Mesenchymal stem cell (in vitro differentiated cells and primary cell): ENCODE data around the gene LHX1.

ENCODE experiments used
- DNase-seq: peaks from one replicate; pipeline ENCODE4 v3.0.0-alpha.2; 2013
- H2AFZ ChIP-seq: one replicate; pipeline ENCODE4 v1.6.1; 2013; ENCODE audit warnings: low read depth, mild to moderate bottlenecking, control low read depth, inconsistent platforms, low read length, moderate library complexity
- H2AK5ac ChIP-seq: 2 replicates; pipeline ENCODE4 v1.6.1; 2013; ENCODE audit warnings: low read length, moderate library complexity, mild to moderate bottlenecking, inconsistent platforms; ENCODE audit not compliant: severe bottlenecking
- H2BK120ac ChIP-seq: one replicate; pipeline ENCODE4 v1.6.1; 2013; ENCODE audit warnings: low read depth, mild to moderate bottlenecking, inconsistent platforms, low read length, moderate library complexity
- H2BK12ac ChIP-seq, 2 experiments: one replicate each; pipeline ENCODE4 v1.6.1; 2013; ENCODE audit warnings: inconsistent platforms in 2 of 2, low read length in 2 of 2, mild to moderate bottlenecking in 2 of 2, moderate library complexity in 2 of 2, control low read depth in 1 of 2
- H2BK15ac ChIP-seq: one replicate; pipeline ENCODE4 v1.6.1; 2013; ENCODE audit warnings: mild to moderate bottlenecking, low read depth, inconsistent platforms; ENCODE audit not compliant: poor library complexity, severe bottlenecking
- H2BK5ac ChIP-seq: 2 replicates; pipeline ENCODE4 v1.6.1; 2013; ENCODE audit warnings: low read depth, mild to moderate bottlenecking, low read length, control low read depth, inconsistent platforms; ENCODE audit not compliant: poor library complexity, severe bottlenecking
- H3K14ac ChIP-seq, 2 experiments: one replicate each; pipeline ENCODE4 v1.6.1; 2013; ENCODE audit warnings: inconsistent platforms in 2 of 2, low read length in 2 of 2, control low read depth in 1 of 2, mild to moderate bottlenecking in 1 of 2, moderate library complexity in 1 of 2
- H3K18ac ChIP-seq, 2 experiments: one replicate each; pipeline ENCODE4 v1.6.1; 2013; ENCODE audit warnings: inconsistent platforms in 2 of 2, low read length in 2 of 2, control low read depth in 1 of 2, low read depth in 1 of 2, mild to moderate bottlenecking in 1 of 2
- H3K23ac ChIP-seq, 2 experiments: one replicate each; pipeline ENCODE4 v1.6.1; 2013; ENCODE audit warnings: inconsistent platforms in 2 of 2, low read length in 2 of 2, mild to moderate bottlenecking in 2 of 2, moderate library complexity in 2 of 2, control low read depth in 1 of 2
- H3K27ac ChIP-seq: 2 replicates; pipeline ENCODE4 v1.5.1; 2013; ENCODE audit warnings: mild to moderate bottlenecking, moderate library complexity, low read length, control low read depth, inconsistent platforms; ENCODE audit not compliant: poor library complexity, severe bottlenecking
- H3K27me3 ChIP-seq, 2 experiments: 2 replicates each; pipeline versions ENCODE4 v1.6.1 to v1.7.0; 2013; ENCODE audit warnings: low read length in 2 of 2, mild to moderate bottlenecking in 2 of 2, moderate library complexity in 2 of 2, control low read depth in 1 of 2, inconsistent platforms in 1 of 2; ENCODE audit not compliant: control insufficient read depth in 1 of 2, insufficient read depth in 1 of 2
- H3K36me3 ChIP-seq, 2 experiments: 2 replicates each; pipeline versions ENCODE4 v1.6.1 to v1.7.0; 2013; ENCODE audit warnings: low read length in 2 of 2, control low read depth in 1 of 2, inconsistent platforms in 1 of 2, low read depth in 1 of 2, mild to moderate bottlenecking in 1 of 2; ENCODE audit not compliant: insufficient read depth in 2 of 2, control insufficient read depth in 1 of 2
- H3K4ac ChIP-seq, 2 experiments: one replicate each; pipeline ENCODE4 v1.6.1; 2013; ENCODE audit warnings: inconsistent platforms in 2 of 2, low read length in 2 of 2, mild to moderate bottlenecking in 2 of 2, moderate library complexity in 2 of 2, control low read depth in 1 of 2, low read depth in 1 of 2
- H3K4me1 ChIP-seq: 2 replicates; pipeline ENCODE4 v1.6.1; 2013; ENCODE audit warnings: low read depth, low read length, control low read depth; ENCODE audit not compliant: control insufficient read depth, insufficient read depth
- H3K4me2 ChIP-seq: 2 replicates; pipeline ENCODE4 v1.6.1; 2013; ENCODE audit warnings: low read length, mild to moderate bottlenecking, inconsistent platforms; ENCODE audit not compliant: poor library complexity, severe bottlenecking
- H3K4me3 ChIP-seq, 2 experiments: 2 replicates each; pipeline versions ENCODE4 v1.5.1 to v1.7.0; 2013; ENCODE audit warnings: low read length in 2 of 2, mild to moderate bottlenecking in 2 of 2, control low read depth in 1 of 2, low read depth in 1 of 2; ENCODE audit not compliant: insufficient read depth in 1 of 2
- H3K79me1 ChIP-seq: replicated peaks from 2 replicates; pipeline ENCODE4 v1.6.1; 2013; ENCODE audit warnings: mild to moderate bottlenecking, control low read depth, low read length, inconsistent platforms; ENCODE audit not compliant: poor library complexity, severe bottlenecking
- H3K9ac ChIP-seq: 2 replicates; pipeline ENCODE4 v1.7.0; 2013; ENCODE audit warnings: mild to moderate bottlenecking, low read length, moderate library complexity
- H3K9me3 ChIP-seq: 2 replicates; pipeline ENCODE4 v1.7.0; 2013; ENCODE audit warnings: mild to moderate bottlenecking, low read length; ENCODE audit not compliant: control insufficient read depth
- H4K8ac ChIP-seq: one replicate; pipeline ENCODE4 v1.6.1; 2013; ENCODE audit warnings: inconsistent platforms, mild to moderate bottlenecking, low read length, moderate library complexity
- H4K91ac ChIP-seq: one replicate; pipeline ENCODE4 v1.6.1; 2013; ENCODE audit warnings: mild to moderate bottlenecking, low read length, inconsistent platforms
- WGBS: methylation state at CpG from one replicate; pipeline ENCODE4 v1.1.7; 2013; ENCODE audit warnings: mixed read lengths; 5-methylcytosine and 5-hydroxymethylcytosine counted together

The LHX1 gene

DNA sequence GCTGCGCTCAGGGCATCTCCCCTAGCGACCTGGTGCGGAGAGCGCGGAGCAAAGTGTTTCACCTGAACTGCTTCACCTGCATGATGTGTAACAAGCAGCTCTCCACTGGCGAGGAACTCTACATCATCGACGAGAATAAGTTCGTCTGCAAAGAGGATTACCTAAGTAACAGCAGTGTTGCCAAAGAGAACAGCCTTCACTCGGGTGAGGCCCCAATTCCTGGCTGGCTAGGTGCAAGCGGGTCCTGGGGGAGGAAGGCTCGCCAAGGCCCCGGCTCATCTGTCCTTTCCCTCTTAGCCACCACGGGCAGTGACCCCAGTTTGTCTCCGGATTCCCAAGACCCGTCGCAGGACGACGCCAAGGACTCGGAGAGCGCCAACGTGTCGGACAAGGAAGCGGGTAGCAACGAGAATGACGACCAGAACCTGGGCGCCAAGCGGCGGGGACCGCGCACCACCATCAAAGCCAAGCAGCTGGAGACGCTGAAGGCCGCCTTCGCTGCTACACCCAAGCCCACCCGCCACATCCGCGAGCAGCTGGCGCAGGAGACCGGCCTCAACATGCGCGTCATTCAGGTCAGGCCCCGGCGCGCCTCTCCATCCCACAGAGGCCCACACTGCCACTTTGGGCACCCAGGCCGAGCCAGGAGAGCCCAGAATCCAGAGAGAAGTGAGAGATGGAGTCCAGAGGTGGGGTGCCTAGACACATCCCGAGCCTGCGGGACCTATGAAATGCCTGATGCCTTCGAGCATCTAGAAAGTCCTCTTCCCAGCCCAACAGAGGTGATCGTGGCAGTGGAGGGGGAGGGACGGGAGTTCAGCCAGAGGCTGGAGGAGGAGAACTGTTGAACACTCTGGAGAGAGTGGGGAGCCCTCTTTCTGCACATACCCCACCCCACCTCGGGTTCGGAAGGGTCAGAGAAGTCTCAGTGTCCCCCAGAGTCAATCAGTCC, 3.3 kb downstream of the LHX1 start:
- H2BK5ac ChIP-seq: no peak overlapping the region
- no peak overlapping the region for H2AK5ac ChIP-seq
- no peak overlapping the region for H3K4me2 ChIP-seq
- no peak overlapping the region for H4K91ac ChIP-seq
- no peak overlapping the region for H3K27ac ChIP-seq
- no peak overlapping the region for H3K4ac ChIP-seq
- H2BK120ac ChIP-seq: no peak overlapping the region
- peaks cover 90 to 99% of the 10 kb centered on the region in 2 experiments for H3K27me3 ChIP-seq
- peaks cover 46% of the 10 kb centered on the region for H3K4me1 ChIP-seq
- no peak overlapping the region for H3K9ac ChIP-seq
- no peak overlapping the region for H2BK15ac ChIP-seq
- H3K18ac ChIP-seq: no peak overlapping the region
- peaks cover 5% of the 10 kb centered on the region for H3K9me3 ChIP-seq
- WGBS: 23% methylated on average over 52 of the region's 52 CpGs
- no peaks in the 10 kb centered on the region for H3K36me3 ChIP-seq
- no peak overlapping the region for H2BK12ac ChIP-seq
- no peak overlapping the region for H4K8ac ChIP-seq
- no peak overlapping the region for H3K4me3 ChIP-seq
- H3K14ac ChIP-seq: no peak overlapping the region
- no peak overlapping the region for H3K23ac ChIP-seq
- H2AFZ ChIP-seq: no peak overlapping the region
- H3K79me1 ChIP-seq: no peaks in the 10 kb centered on the region
- DNase-seq: no peak

DNA sequence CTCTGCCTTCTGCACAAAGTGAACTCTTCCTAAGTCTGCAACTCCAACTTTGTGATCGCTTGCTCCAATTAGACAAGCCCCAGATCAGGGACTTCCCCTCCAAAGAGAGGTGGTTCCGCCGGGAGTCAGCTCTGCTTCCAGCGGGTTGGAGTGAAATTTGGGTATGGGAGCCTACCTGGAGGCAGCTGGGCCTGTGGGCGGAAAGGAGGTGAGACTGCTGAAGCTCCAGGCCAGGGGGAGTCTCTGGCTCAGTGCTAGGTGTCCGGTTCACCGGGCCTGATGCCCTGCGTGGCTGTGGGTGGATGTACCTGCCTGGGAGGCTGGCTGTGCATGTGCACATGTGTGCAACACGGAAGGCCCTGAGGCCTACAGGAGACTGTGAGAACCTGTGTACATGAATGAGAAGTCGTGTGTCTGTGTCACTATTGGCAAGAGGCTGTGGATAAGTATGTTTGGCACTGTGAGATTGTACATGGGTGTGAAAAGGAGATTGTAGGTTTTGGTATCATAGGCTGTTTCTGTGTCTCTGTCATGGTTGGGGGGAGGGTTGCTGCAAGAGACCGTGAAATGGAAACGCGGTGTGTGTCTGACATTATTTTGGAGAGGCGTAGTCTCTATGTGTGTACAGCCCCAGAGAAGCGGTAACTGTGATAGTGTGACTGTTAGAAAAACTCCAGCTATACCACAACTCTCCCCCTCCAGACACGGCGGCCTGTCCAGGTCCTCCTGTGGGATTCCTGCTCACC, 4.2 kb downstream of the LHX1 start:
- Histone ChIP-seq H3K9ac (no peak overlapping the region), H4K91ac (no peak overlapping the region), H2AFZ (no peak overlapping the region), H2BK120ac (no peak overlapping the region), H3K27ac (no peak overlapping the region), H3K4me3 (no peak overlapping the region), H2BK12ac (no peak overlapping the region), H3K9me3 (peaks cover 5% of the 10 kb centered on the region), H3K36me3 (no peaks in the 10 kb centered on the region), H3K18ac (no peak overlapping the region), H3K4me2 (no peak overlapping the region), H3K27me3 (peaks cover 90 to 99% of the 10 kb centered on the region in 2 experiments), H3K14ac (no peak overlapping the region), H3K4ac (no peak overlapping the region), H4K8ac (no peak overlapping the region), H2BK15ac (no peak overlapping the region), H3K79me1 (no peaks in the 10 kb centered on the region), H2BK5ac (no peak overlapping the region), H3K23ac (no peak overlapping the region), H2AK5ac (no peak overlapping the region), H3K4me1 (peaks cover 37% of the 10 kb centered on the region)
- no peak for DNase-seq
- 34% methylated on average over 13 of the region's 17 CpGs for WGBS

DNA sequence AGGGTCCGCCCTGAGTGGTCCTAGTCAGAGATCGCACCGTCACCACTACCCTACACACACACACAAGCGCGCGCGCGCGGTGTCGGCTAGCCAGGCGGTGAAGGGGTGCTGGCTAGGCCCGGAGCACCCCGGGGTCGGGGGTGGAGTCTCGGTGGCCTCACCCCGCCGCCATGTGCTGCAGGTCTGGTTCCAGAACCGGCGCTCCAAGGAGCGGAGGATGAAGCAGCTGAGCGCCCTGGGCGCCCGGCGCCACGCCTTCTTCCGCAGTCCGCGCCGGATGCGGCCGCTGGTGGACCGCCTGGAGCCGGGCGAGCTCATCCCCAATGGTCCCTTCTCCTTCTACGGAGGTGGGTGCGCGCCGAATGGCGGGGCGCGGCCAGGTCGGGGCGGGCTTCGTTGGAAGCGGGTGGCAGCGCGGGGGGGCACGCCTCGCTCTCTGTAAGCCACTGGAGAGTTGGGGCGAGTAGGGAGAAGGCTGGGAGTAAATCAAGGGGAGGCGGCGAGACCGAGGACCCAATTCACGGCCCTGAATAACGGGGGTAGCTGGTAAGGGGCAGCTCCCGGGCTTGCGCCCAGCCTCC, 4.8 kb downstream of the LHX1 start:
- H3K4ac ChIP-seq: no peak overlapping the region
- H2BK12ac ChIP-seq: no peak overlapping the region
- H3K27me3 ChIP-seq: peaks cover 90 to 99% of the 10 kb centered on the region in 2 experiments
- H3K9me3 ChIP-seq: peaks cover 5% of the 10 kb centered on the region
- no peak overlapping the region for H3K14ac ChIP-seq
- H3K23ac ChIP-seq: no peak overlapping the region
- no peak overlapping the region for H2BK120ac ChIP-seq
- no peak overlapping the region for H2AFZ ChIP-seq
- no peaks in the 10 kb centered on the region for H3K36me3 ChIP-seq
- no peak for DNase-seq
- peak overlapping the region; percentile 5 for H4K8ac ChIP-seq
- H2BK5ac ChIP-seq: no peak overlapping the region
- H3K4me1 ChIP-seq: peaks cover 32% of the 10 kb centered on the region
- no peak overlapping the region for H3K9ac ChIP-seq
- 7% methylated on average over 45 of the region's 57 CpGs for WGBS
- no peaks in the 10 kb centered on the region for H3K79me1 ChIP-seq
- no peak overlapping the region for H3K4me3 ChIP-seq
- H3K4me2 ChIP-seq: peak overlapping the region; percentile 30
- H3K18ac ChIP-seq: no peak overlapping the region
- no peak overlapping the region for H2AK5ac ChIP-seq
- H3K27ac ChIP-seq: no peak overlapping the region
- no peak overlapping the region for H4K91ac ChIP-seq
- H2BK15ac ChIP-seq: no peak overlapping the region
